HG03066 (cell line): ENCODE measurements around the gene UQCC2.

Experiments
- ATAC-seq: cut with Tn5 transposase; IDR thresholded peaks from one replicate; pipeline ENCODE4 v1.9.1; 2021; ENCODE audit warnings: low read depth; ENCODE audit not compliant: unreplicated experiment

UQCC2 gene

GRCh38 chr6:33662318-33662717 is 49.2 kb downstream of the UQCC2 start:
- no peak for ATAC-seq

- ATAC-seq, result no peak
These were observed 50.2 kb downstream of the UQCC2 start for GRCh38 chr6:33661106-33661838.

- ATAC-seq, result no peak
These were observed 51.5 kb downstream of the UQCC2 start for GRCh38 chr6:33659986-33660385.

GRCh38 chr6:33658982-33659689 is 52.4 kb downstream of the UQCC2 start:
- no peak for ATAC-seq

GRCh38 chr6:33656844-33657243 is 54.7 kb downstream of the UQCC2 start:
- ATAC-seq, result no peak

- ATAC-seq, result no peak
These were observed 56.5 kb downstream of the UQCC2 start for GRCh38 chr6:33654831-33655554.

- no peak for ATAC-seq
These were observed 59.5 kb downstream of the UQCC2 start for GRCh38 chr6:33652002-33652401.

DNA sequence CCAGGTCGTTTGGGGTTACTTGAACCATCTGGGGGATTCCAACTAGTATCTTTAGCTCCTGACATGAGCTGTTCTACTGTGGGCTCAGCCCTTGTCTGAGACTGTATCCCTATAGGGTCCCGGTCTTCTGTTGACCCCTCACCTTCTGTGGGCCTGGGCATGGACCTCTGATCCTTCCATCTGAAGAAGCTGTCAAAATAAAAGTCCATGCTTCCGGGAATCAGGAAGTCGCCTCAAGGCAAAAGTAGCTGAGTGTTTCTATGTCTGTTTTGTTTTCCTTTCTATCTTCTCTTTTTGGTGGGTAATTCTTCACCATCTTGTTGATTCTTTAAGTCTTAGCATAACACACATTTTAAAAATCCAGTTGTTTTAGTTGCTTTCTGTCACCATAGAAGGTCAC is 60.1 kb downstream of the UQCC2 start:
- no peak for ATAC-seq
